ENCODE measurements around the gene ABHD2. TPM values are rescaled to one million over a fixed set of nuclear protein-coding genes. Genes with fewer than 3 reads are reported as not detected.

ABHD2 gene
- total RNA-seq, 1 experiment from 2014 or later, result 15.6 TPM

GRCh38 chr15:89175617-89176191 lies 87.4 kb downstream of the ABHD2 start:
- Histone ChIP-seq H2AFZ (ENCODE audit: low read length) (no peak overlapping the region), H3K9ac (ENCODE audit: extremely low read depth, insufficient read length, low read length) (no peak overlapping the region), H3K18ac (ENCODE audit: insufficient read length, low read depth, low read length) (no peak overlapping the region), H2AK5ac (ENCODE audit: insufficient read length, low read length) (no peak overlapping the region), H3K4ac (ENCODE audit: low read depth, low read length) (no peak overlapping the region), H2BK120ac (ENCODE audit: low read depth, low read length, poor library complexity, severe bottlenecking) (no peak overlapping the region), H4K8ac (replicated peaks; ENCODE audit: insufficient read length, low read depth, low read length) (no peak overlapping the region), H3K4me2 (ENCODE audit: insufficient read depth, insufficient read length, low read length) (no peak overlapping the region), H2BK15ac (ENCODE audit: low read depth, low read length) (no peak overlapping the region), H4K20me1 (ENCODE audit: control insufficient read depth, insufficient read depth, insufficient read length) (no peaks in the 10 kb centered on the region), H2BK20ac (ENCODE audit: low read depth, low read length, poor library complexity, severe bottlenecking) (no peak overlapping the region), H3K23ac (ENCODE audit: insufficient read length, low read depth, low read length) (no peak overlapping the region), H3T11ph (ENCODE audit: low read length) (no peak overlapping the region), H3K56ac (ENCODE audit: insufficient read length, low read depth, low read length) (no peak overlapping the region), H3K27ac (ENCODE audit: insufficient read length, low read depth, low read length) (no peak overlapping the region), H4K91ac (ENCODE audit: insufficient read length, low read depth, low read length) (no peak overlapping the region), H3K9me3 (ENCODE audit: control insufficient read depth, low read depth, low read length) (no peaks in the 10 kb centered on the region), H3K27me3 (ENCODE audit: insufficient read depth, low read length) (no peaks in the 10 kb centered on the region), H3K14ac (ENCODE audit: insufficient read depth, low read length) (no peak overlapping the region), H2BK5ac (ENCODE audit: insufficient read length, low read length) (no peak overlapping the region), H2BK12ac (ENCODE audit: insufficient read length, low read depth, low read length) (no peak overlapping the region), H3K79me1 (ENCODE audit: insufficient read depth, low read depth, low read length, poor library complexity, severe bottlenecking) (no peaks in the 10 kb centered on the region), H3K4me1 (ENCODE audit: insufficient read depth, low read length) (no peaks in the 10 kb centered on the region), H3K23me2 (ENCODE audit: insufficient read length, low read depth, low read length, poor library complexity, severe bottlenecking) (no peaks in the 10 kb centered on the region), H3K79me2 (ENCODE audit: insufficient read depth, low read length) (no peaks in the 10 kb centered on the region), H4K5ac (ENCODE audit: insufficient read length, low read depth, low read length) (no peak overlapping the region)
- H3K36me3 Mint-ChIP-seq (ENCODE audit: insufficient read depth in 1 of 3, low read depth in 3 of 3), result no peaks in the 10 kb centered on the region; a peak in 1 of 7 replicates
- no peak for TF ChIP-seq CTCF (conservative IDR thresholded peaks at IDR 0.05)
- no peak overlapping the region for H3K4me3 Mint-ChIP-seq
- no peaks in the 10 kb centered on the region for H3K9me3 Mint-ChIP-seq
- H3K27me3 Mint-ChIP-seq (ENCODE audit: low read depth), result no peaks in the 10 kb centered on the region
- peaks cover 3 to 7% of the 10 kb centered on the region in 2 experiments; a peak in 3 of 4 replicates for H3K4me1 Mint-ChIP-seq
- no peak overlapping the region; a peak in 1 of 7 replicates for H3K27ac Mint-ChIP-seq
- no CpG with 5 or more reads among the region's 13 CpGs for WGBS (ENCODE audit: extremely low coverage, insufficient read length, low lambda C conversion rate)
- DNase-seq, result no peak
